Muscle layer of duodenum (tissue), 2 donors: Measurements from ENCODE around the gene UBE4B.

ENCODE experiments used
- H3K27ac ChIP-seq: one replicate; pipeline ENCODE4 v1.7.0; 2013; ENCODE audit warnings: mild to moderate bottlenecking, low read length
- H3K27me3 ChIP-seq: one replicate; pipeline ENCODE4 v1.7.0; 2013; ENCODE audit warnings: low read depth, mild to moderate bottlenecking, control low read depth, low read length
- H3K36me3 ChIP-seq, 2 donors: one replicate each; pipeline ENCODE4 v1.7.0; 2013; ENCODE audit warnings: low read length in 2 of 2, control low read depth in 1 of 2, mild to moderate bottlenecking in 1 of 2; ENCODE audit not compliant: insufficient read depth in 2 of 2, control insufficient read depth in 1 of 2
- H3K4me1 ChIP-seq, 2 donors: one replicate each; pipeline ENCODE4 v1.7.0; 2013; ENCODE audit warnings: low read length in 2 of 2, mild to moderate bottlenecking in 2 of 2, control low read depth in 1 of 2, moderate library complexity in 1 of 2; ENCODE audit not compliant: insufficient read depth in 2 of 2, control insufficient read depth in 1 of 2
- H3K4me3 ChIP-seq, 2 donors: one replicate each; pipeline ENCODE4 v1.7.0; 2013; ENCODE audit warnings: low read length in 2 of 2, low read depth in 1 of 2, mild to moderate bottlenecking in 1 of 2
- H3K9me3 ChIP-seq, 2 donors: one replicate each; pipeline ENCODE4 v1.7.0; 2013; ENCODE audit warnings: low read length in 2 of 2, control low read depth in 1 of 2, mild to moderate bottlenecking in 1 of 2; ENCODE audit not compliant: control insufficient read depth in 1 of 2
- donor health status: healthy.

Gene UBE4B

GRCh38 chr1:10121688-10122087 lies 88.9 kb downstream of the UBE4B start:
- H3K9me3 ChIP-seq, result no peaks in the 10 kb centered on the region
- H3K4me1 ChIP-seq, result no peaks in the 10 kb centered on the region
- no peaks in the 10 kb centered on the region for H3K27me3 ChIP-seq
- peaks cover 19 to 26% of the 10 kb centered on the region in 2 donors for H3K36me3 ChIP-seq
- no peak overlapping the region for H3K4me3 ChIP-seq
- peak overlapping the region; percentile 56 for H3K27ac ChIP-seq

GRCh38 chr1:10122926-10123325 lies 90.2 kb downstream of the UBE4B start:
- Histone ChIP-seq H3K9me3 (no peaks in the 10 kb centered on the region), H3K27ac (peak overlapping the region; percentile 56), H3K27me3 (no peaks in the 10 kb centered on the region), H3K4me3 (no peak overlapping the region), H3K36me3 (peaks cover 18 to 28% of the 10 kb centered on the region in 2 donors), H3K4me1 (no peaks in the 10 kb centered on the region)

- no peaks in the 10 kb centered on the region for H3K9me3 ChIP-seq
- no peak overlapping the region for H3K4me3 ChIP-seq
- H3K27ac ChIP-seq, result no peak overlapping the region
- H3K27me3 ChIP-seq, result no peaks in the 10 kb centered on the region
- H3K36me3 ChIP-seq, result peaks cover 34 to 56% of the 10 kb centered on the region in 2 donors
- no peaks in the 10 kb centered on the region for H3K4me1 ChIP-seq
These were observed 95.5 kb downstream of the UBE4B start for GRCh38 chr1:10128101-10128765.

DNA sequence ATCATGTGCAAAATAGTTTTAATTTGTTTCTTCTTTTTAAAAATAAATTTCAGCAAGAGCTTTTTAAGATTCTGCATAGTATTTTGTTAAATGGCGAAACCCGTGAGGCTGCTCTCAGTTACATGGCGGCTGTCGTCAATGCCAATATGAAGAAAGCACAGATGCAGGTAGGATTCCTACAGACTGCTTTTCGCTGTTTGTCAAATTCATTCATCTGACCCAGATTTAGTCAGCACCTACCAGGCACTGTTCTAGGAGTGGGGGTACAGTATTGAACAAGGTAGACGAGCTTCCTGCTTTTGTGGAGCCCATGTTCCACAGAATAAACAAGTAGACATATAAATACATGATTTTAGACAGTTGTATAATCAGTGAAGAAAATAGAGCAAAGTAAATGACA lies 99.6 kb downstream of the UBE4B start:
- H3K4me1 ChIP-seq, result no peaks in the 10 kb centered on the region
- H3K9me3 ChIP-seq, result no peaks in the 10 kb centered on the region
- H3K36me3 ChIP-seq, result peaks cover 37 to 61% of the 10 kb centered on the region in 2 donors
- H3K4me3 ChIP-seq, result no peak overlapping the region
- H3K27ac ChIP-seq, result no peak overlapping the region
- no peaks in the 10 kb centered on the region for H3K27me3 ChIP-seq

DNA sequence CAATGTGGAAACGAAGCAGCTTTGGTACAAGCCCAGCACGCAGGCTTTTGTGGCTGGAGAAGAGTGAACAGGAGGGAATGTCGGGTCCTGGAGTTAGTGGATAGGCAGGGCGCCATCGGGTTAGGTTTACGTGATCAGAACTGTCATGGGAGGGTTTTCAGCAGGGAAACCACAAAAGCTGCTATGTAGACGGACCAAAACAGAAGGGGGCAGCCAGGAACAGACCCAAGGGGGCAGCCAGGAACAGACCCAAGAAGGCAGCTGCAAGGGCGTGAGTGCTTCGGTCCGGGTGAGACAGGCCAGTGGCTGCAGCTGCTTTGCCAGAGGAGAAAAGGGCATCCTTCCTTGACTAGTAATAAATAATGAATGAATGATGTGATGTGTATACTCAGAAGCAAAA lies 100.1 kb downstream of the UBE4B start:
- H3K27me3 ChIP-seq, result no peaks in the 10 kb centered on the region
- H3K27ac ChIP-seq, result no peak overlapping the region
- H3K4me1 ChIP-seq, result no peaks in the 10 kb centered on the region
- H3K9me3 ChIP-seq, result no peaks in the 10 kb centered on the region
- H3K36me3 ChIP-seq, result peaks cover 40 to 62% of the 10 kb centered on the region in 2 donors
- H3K4me3 ChIP-seq, result no peak overlapping the region

DNA sequence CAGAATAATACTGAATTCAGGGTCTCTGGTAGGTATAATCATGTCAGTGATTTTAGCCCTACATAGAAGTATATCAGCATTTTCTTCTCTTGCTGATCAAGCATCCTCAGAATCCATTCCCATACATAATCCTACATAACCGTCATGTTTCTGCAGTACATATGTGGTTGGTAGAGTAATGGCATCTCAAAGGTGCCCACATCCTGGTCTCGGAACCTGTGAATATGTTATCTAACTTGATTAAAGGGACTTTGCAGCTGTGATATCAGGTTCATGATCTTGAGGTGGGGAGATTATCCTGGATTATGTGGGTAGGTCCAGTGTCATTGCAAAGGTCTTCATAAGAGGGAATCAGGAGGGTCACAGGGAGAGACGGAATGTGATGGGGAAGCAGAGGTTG lies 108.2 kb downstream of the UBE4B start:
- no peaks in the 10 kb centered on the region for H3K27me3 ChIP-seq
- peaks cover 25 to 52% of the 10 kb centered on the region in 2 donors for H3K36me3 ChIP-seq
- no peak overlapping the region for H3K27ac ChIP-seq
- H3K4me3 ChIP-seq, result no peak overlapping the region
- no peaks in the 10 kb centered on the region for H3K9me3 ChIP-seq
- no peaks in the 10 kb centered on the region for H3K4me1 ChIP-seq

- Histone ChIP-seq H3K4me3 (no peak overlapping the region), H3K9me3 (no peaks in the 10 kb centered on the region), H3K4me1 (peaks cover 0 to 5% of the 10 kb centered on the region in 2 donors), H3K27me3 (no peaks in the 10 kb centered on the region), H3K36me3 (peaks cover 24 to 35% of the 10 kb centered on the region in 2 donors), H3K27ac (no peak overlapping the region)
These were observed 111.3 kb downstream of the UBE4B start for GRCh38 chr1:10143961-10144485.

- Histone ChIP-seq H3K9me3 (no peaks in the 10 kb centered on the region), H3K27ac (no peak overlapping the region), H3K4me1 (peaks cover 0 to 17% of the 10 kb centered on the region in 2 donors), H3K36me3 (peaks cover 17% of the 10 kb centered on the region in 2 donors), H3K27me3 (no peaks in the 10 kb centered on the region), H3K4me3 (no peak overlapping the region)
These were observed 113.6 kb downstream of the UBE4B start for GRCh38 chr1:10146391-10146790.

DNA sequence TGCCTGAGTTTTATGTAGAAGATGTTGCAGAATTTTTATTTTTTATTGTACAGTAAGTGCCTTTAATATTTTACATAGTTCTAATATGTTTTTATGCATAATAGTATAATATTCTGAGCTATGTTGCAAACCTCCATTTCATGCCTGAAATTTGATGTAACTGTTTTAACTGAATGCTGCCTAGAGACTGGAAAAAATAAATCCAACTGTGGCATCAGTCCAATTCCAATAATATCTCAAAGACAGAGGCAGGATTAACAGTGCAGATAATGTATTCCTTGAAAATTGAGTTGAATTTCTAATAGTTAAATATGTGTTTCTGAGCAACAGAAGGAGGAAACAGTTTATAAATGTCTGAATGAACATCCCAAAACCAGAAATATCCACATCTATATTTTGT lies 116.5 kb downstream of the UBE4B start:
- H3K9me3 ChIP-seq, result no peaks in the 10 kb centered on the region
- no peak overlapping the region for H3K4me3 ChIP-seq
- H3K4me1 ChIP-seq, result peaks cover 0 to 17% of the 10 kb centered on the region in 2 donors
- no peaks in the 10 kb centered on the region for H3K27me3 ChIP-seq
- H3K27ac ChIP-seq, result no peak overlapping the region
- H3K36me3 ChIP-seq, result peaks cover 10 to 18% of the 10 kb centered on the region in 2 donors

DNA sequence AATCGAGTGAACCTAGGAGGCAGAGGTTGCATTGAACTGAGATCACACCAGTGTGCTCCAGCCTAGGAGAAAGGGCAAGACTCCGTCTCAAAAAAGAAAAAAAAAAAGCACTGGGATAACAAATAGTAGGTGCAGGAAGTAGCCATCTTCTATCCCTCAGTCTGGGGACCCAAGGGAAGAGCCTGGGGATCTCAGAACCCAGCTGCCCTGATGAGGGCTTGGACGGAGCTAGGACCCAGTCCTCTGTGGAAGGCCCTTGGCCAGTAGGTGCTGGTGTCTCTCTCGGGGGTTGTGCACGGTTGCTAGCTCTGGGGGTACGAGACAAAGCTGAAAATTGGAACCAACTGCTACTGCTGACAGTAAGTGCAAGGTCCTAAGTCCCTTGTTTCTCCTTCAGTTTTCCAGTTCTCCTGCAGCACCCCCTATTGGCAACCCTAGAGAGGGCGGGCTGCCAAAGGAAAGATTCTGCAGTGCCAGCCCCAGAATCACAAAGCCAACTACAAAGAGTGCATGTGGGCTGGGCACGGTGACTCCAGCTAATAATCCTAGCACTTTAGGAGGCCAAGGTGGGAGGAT lies 120.0 kb downstream of the UBE4B start:
- H3K27me3 ChIP-seq, result no peaks in the 10 kb centered on the region
- H3K4me3 ChIP-seq, result no peak overlapping the region
- no peaks in the 10 kb centered on the region for H3K9me3 ChIP-seq
- H3K4me1 ChIP-seq, result peaks cover 0 to 19% of the 10 kb centered on the region in 2 donors
- no peak overlapping the region for H3K27ac ChIP-seq
- peaks cover 4% of the 10 kb centered on the region in 2 donors for H3K36me3 ChIP-seq

DNA sequence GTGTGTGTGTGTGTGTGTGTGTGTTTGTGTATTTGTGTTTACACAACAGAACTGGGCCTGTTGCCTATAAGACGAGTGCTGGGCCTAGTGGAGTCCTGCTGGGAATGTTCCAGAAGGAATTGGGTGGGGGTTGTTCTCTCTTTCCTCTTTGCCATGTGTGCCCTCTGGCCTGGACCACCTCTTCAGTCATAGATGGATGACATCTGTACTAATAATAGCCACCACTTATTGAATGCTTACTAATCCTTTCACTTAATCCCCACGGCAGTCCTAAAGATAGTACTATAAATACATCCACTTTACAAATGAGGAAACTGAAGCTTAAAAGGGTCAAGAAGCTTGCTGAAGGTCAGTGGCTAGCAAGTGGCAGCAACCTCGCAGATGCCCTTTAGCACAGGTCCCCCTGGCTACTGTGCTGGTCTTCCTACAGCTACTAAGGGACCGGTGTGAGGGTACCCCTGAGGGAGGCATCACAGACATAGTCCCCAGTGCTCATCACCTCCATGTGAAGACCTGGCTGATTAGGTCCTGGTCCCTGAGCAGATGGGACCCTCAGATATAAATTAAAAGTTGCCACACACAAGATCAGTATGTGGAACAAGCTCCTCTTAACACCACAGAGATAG lies 122.4 kb downstream of the UBE4B start:
- Histone ChIP-seq H3K27me3 (no peaks in the 10 kb centered on the region), H3K4me1 (peaks cover 0 to 8% of the 10 kb centered on the region in 2 donors), H3K27ac (no peak overlapping the region), H3K9me3 (no peaks in the 10 kb centered on the region), H3K4me3 (no peak overlapping the region), H3K36me3 (peaks cover 4 to 12% of the 10 kb centered on the region in 2 donors)
